MM.1S (cell line): Measurements from ENCODE around the gene ZNF462.

ENCODE experiments used
- DNase-seq: peaks from one replicate; pipeline ENCODE4 v3.0.0-alpha.2; 2015
- H2AFZ ChIP-seq: fragments of 300-600 bp; sonication (generic); 2 replicates; pipeline ENCODE4 v1.6.0; 2016; ENCODE audit warnings: antibody characterized with exemption, low read length
- H3F3A ChIP-seq: fragments of 300-600 bp; sonication (generic); 2 replicates; pipeline ENCODE4 v1.6.1; 2016; ENCODE audit warnings: mild to moderate bottlenecking, antibody characterized with exemption, low read length, moderate library complexity, mixed read lengths; ENCODE audit not compliant: insufficient read depth
- H3K27ac ChIP-seq: fragments of 300-600 bp; sonication (generic); 2 replicates; pipeline ENCODE4 v1.5.1; 2016; ENCODE audit warnings: mild to moderate bottlenecking, low read length
- H3K27me3 ChIP-seq: fragments of 300-600 bp; sonication (generic); replicated peaks from 2 replicates; pipeline ENCODE4 v1.6.0; 2016; ENCODE audit warnings: low read length; ENCODE audit not compliant: insufficient read depth
- H3K36me3 ChIP-seq: fragments of 300-600 bp; sonication (generic); replicated peaks from 2 replicates; pipeline ENCODE4 v1.6.1; 2016; ENCODE audit warnings: mild to moderate bottlenecking, low read length, mixed read lengths; ENCODE audit not compliant: insufficient read depth
- H3K4me1 ChIP-seq: fragments of 300-600 bp; sonication (generic); 2 replicates; pipeline ENCODE4 v1.6.1; 2016; ENCODE audit warnings: low read length, mixed read lengths
- H3K4me2 ChIP-seq: fragments of 300-600 bp; sonication (generic); 2 replicates; pipeline ENCODE4 v1.6.0; 2016; ENCODE audit warnings: low read depth, low read length
- H3K4me3 ChIP-seq: fragments of 300-600 bp; sonication (generic); 2 replicates; pipeline ENCODE4 v1.5.1; 2016; ENCODE audit warnings: low read length, mixed read lengths
- H3K79me2 ChIP-seq: fragments of 300-600 bp; sonication (generic); 2 replicates; pipeline ENCODE4 v1.6.1; 2016; ENCODE audit warnings: mixed run types, low read length, mixed read lengths
- H3K9ac ChIP-seq: fragments of 300-600 bp; sonication (generic); 2 replicates; pipeline ENCODE4 v1.6.1; 2016; ENCODE audit warnings: low read length, mixed read lengths
- H3K9me2 ChIP-seq: fragments of 300-600 bp; sonication (generic); replicated peaks from 2 replicates; pipeline ENCODE4 v1.6.1; 2016; ENCODE audit warnings: mild to moderate bottlenecking, low read length, mixed read lengths; ENCODE audit not compliant: insufficient read depth
- H3K9me3 ChIP-seq: fragments of 300-600 bp; sonication (generic); replicated peaks from 2 replicates; pipeline ENCODE4 v1.6.1; 2016; ENCODE audit warnings: mild to moderate bottlenecking, low read length, mixed read lengths; ENCODE audit not compliant: insufficient read depth
- H4K20me1 ChIP-seq: fragments of 300-600 bp; sonication (generic); 2 replicates; pipeline ENCODE4 v1.6.1; 2016; ENCODE audit warnings: mild to moderate bottlenecking, low read length, moderate library complexity, mixed read lengths; ENCODE audit not compliant: insufficient read depth
- CTCF ChIP-seq: fragments of 300-600 bp; sonication (generic); IDR thresholded peaks from 2 replicates; pipeline ENCODE4 v1.5.1; 2016; ENCODE audit warnings: antibody characterized with exemption, low read length, mixed read lengths
- EZH2 ChIP-seq: fragments of 300-600 bp; sonication (generic); optimal IDR thresholded peaks from 2 replicates; pipeline ENCODE3; 2017; ENCODE audit warnings: low read depth, mild to moderate bottlenecking, antibody characterized with exemption, low read length, mixed read lengths
- EZH2phosphoT487 ChIP-seq: fragments of 300-600 bp; sonication (generic); IDR thresholded peaks from 2 replicates; pipeline ENCODE4 v1.6.1; 2018; ENCODE audit warnings: antibody characterized with exemption, low read length

Gene ZNF462

GRCh38 chr9:106875529-106875928 lies 12.6 kb downstream of the ZNF462 start:
- no peaks in the 10 kb centered on the region for H4K20me1 ChIP-seq
- no peaks in the 10 kb centered on the region for H3K9me2 ChIP-seq
- no peak overlapping the region for H3K4me3 ChIP-seq
- H3K9me3 ChIP-seq, result no peaks in the 10 kb centered on the region
- H3K9ac ChIP-seq, result no peak overlapping the region
- H3K36me3 ChIP-seq, result no peaks in the 10 kb centered on the region
- H3K4me2 ChIP-seq, result no peak overlapping the region
- no peaks in the 10 kb centered on the region for H3K27me3 ChIP-seq
- no peaks in the 10 kb centered on the region for H3K4me1 ChIP-seq
- no peak overlapping the region for H3K27ac ChIP-seq
- H3F3A ChIP-seq, result no peaks in the 10 kb centered on the region
- TF ChIP-seq EZH2phosphoT487, result no peak
- no peak for TF ChIP-seq EZH2
- no peak for TF ChIP-seq CTCF
- DNase-seq, result no peak
- H3K79me2 ChIP-seq, result no peaks in the 10 kb centered on the region
- H2AFZ ChIP-seq, result no peak overlapping the region

GRCh38 chr9:106877345-106877744 lies 14.4 kb downstream of the ZNF462 start:
- DNase-seq, result no peak
- Histone ChIP-seq H2AFZ (no peak overlapping the region), H3K4me2 (no peak overlapping the region), H3K27ac (no peak overlapping the region), H3K36me3 (no peaks in the 10 kb centered on the region), H3K9me2 (no peaks in the 10 kb centered on the region), H3F3A (no peaks in the 10 kb centered on the region), H3K79me2 (no peaks in the 10 kb centered on the region), H3K9me3 (no peaks in the 10 kb centered on the region), H3K9ac (no peak overlapping the region), H3K4me1 (no peaks in the 10 kb centered on the region), H3K27me3 (no peaks in the 10 kb centered on the region), H3K4me3 (no peak overlapping the region), H4K20me1 (no peaks in the 10 kb centered on the region)
- TF ChIP-seq CTCF (no peak), EZH2 (no peak), EZH2phosphoT487 (no peak)

GRCh38 chr9:106878081-106878837 lies 15.3 kb downstream of the ZNF462 start:
- Histone ChIP-seq H3K27me3 (no peaks in the 10 kb centered on the region), H3K27ac (no peak overlapping the region), H2AFZ (no peak overlapping the region), H3K79me2 (no peaks in the 10 kb centered on the region), H3K4me3 (no peak overlapping the region), H4K20me1 (no peaks in the 10 kb centered on the region), H3K9ac (no peak overlapping the region), H3K4me1 (no peaks in the 10 kb centered on the region), H3K36me3 (no peaks in the 10 kb centered on the region), H3F3A (no peaks in the 10 kb centered on the region), H3K9me3 (no peaks in the 10 kb centered on the region), H3K9me2 (no peaks in the 10 kb centered on the region), H3K4me2 (no peak overlapping the region)
- TF ChIP-seq CTCF (no peak), EZH2phosphoT487 (no peak), EZH2 (no peak)
- DNase-seq, result no peak
